Hematopoietic multipotent progenitor cell treated with erythropoietin and hydrocortisone succinate and interleukin-3 and kit ligand, for 17 days (in vitro differentiated cells): Measurements from ENCODE around the gene EIF2D.
"Not testable (repeated sequence)": the region's sequence is repeated elsewhere in the genome, so short reads cannot be mapped to it uniquely, and the experiment has no call there.

ENCODE experiments used
- DNase-seq: peaks from one replicate; pipeline ENCODE4 v3.0.0-alpha.2; 2015; ENCODE audit warnings: low spot score

EIF2D gene

DNA sequence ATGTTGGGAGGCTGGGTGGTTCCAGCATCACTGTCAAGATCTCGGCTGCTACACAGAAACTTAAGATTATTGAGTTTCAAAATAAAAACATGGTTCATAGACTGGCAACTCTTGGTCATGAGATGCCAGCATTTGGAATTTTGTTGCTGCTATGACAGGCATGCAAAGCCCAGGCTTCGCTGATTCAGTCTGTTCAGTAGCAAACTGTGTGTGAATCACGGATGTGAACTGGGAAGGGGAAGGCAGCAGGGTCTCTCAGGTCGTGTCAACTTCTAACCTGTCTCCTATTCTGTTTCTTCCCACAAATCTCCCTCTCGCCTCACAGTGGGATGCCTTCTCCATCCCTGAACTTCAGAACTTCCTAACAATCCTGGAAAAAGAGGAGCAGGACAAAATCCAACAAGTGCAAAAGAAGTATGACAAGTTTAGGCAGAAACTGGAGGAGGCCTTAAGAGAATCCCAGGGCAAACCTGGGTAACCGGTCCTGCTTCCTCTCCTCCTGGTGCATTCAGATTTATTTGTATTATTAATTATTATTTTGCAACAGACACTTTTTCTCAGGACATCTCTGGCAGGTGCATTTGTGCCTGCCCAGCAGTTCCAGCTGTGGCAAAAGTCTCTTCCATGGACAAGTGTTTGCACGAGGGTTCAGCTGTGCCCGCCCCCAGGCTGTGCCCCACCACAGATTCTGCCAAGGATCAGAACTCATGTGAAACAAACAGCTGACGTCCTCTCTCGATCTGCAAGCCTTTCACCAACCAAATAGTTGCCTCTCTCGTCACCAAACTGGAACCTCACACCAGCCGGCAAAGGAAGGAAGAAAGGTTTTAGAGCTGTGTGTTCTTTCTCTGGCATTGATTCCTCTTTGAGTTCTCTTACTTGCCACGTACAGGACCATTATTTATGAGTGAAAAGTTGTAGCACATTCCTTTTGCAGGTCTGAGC is 25.5 kb downstream of the EIF2D start:
- no peak for DNase-seq

DNA sequence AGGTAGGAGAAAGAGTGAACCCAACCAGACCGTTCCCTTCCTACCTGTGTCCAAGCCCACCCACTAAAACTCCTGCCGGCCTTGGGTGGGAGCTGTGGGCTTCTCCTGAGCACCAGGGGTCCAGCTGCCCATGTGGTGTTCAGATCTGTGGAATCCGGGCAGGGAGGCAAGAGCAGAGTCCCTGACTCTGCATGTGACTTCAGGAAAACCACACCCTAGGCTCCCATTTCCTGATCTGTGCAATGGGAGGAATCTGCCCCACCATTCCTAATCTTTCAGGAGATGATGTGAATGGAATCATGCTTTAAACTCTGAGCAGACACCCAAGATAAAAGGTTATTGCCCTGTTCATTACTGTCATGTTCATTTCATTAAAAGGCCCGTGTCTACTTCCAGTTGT is 27.6 kb downstream of the EIF2D start:
- no peak for DNase-seq

DNA sequence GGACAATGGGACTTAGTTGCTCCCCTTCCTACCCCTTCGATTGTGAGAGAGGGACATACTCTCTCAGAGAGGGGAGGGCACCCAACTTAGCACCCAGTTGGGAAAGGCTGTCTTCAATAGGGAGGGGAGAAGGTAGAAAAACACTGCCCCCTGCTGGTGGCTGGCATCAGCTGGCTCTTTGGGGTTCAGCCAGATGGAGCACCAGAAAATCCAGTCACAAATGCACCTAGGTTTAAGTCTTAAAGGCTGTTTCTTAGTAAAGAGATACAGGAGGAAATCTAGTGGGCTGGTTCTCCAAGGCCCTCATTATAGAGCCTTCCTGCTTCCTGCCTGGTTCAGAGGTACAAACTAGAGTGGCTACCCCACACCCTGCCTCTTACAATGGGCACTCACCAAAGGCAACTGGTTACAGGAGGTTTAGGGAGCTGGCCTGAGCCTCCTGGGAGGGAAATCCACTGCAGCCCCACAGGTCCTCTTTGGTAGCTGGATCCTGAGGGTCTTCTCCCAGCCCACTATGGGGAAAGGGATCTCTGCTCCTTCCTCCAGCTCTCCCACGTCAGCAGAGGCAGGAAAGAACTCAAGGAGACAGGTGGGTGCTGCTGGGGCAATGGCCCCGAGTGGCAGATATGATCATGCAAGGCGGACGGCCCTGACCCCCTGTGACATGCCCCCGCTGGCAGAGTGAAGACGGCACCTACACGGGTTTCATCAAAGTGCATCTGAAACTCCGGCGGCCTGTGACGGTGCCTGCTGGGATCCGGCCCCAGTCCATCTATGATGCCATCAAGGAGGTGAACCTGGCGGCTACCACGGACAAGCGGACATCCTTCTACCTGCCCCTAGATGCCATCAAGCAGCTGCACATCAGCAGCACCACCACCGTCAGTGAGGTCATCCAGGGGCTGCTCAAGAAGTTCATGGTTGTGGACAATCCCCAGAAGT is 28.3 kb downstream of the EIF2D start:
- DNase-seq, result peak; percentile 82

DNA sequence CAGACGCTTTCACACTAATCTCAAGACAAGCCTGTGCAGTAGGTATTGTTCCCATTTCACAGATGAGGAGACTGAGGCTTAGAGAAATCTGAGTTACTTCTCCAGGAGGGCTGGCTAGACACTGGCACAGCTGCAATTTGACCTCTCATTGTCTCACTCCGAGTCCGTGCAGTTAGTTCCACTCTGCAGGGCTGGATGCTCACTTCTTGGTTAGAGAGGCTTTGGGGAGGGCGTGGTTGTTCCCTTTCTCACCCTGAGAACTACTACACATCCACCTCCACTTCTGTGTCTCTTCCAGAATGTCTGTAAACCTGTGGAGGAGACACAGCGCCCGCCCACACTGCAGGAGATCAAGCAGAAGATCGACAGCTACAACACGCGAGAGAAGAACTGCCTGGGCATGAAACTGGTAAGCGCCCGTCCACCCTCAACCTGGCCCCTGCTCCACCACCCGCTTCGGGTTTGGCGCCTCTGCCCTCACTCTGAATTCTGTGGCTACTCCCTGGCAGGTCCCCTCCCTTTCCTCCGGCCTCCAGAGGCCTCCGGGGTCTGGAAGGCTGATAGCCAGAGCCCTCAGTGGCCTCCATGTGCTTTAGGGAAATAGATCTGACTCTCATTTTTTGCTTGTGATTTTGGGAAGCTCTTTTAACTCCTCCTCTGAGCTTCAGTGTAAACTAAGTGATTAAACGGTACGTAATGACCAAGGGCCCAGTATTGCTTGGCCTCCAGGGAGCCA is 29.1 kb downstream of the EIF2D start:
- DNase-seq, result no peak

DNA sequence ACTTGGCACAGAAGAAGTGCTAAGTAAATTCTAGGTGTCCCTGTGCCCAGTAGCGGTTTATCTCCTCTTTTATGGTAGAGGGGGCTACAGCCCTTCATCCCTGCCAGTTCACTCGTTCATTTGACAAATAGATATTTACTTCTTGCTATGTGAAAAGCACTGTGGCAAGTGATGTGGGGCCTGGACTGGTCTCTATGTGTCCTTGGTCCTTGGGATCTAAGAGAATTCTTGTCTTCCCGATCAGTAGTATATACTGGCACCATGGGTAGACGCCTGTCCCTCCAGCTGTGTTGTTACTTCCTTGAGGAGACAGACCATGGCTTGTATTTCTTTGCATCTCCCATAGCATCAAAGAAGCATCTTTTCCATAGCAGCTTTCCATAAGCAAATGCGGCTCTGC is 29.7 kb downstream of the EIF2D start:
- no peak for DNase-seq

DNA sequence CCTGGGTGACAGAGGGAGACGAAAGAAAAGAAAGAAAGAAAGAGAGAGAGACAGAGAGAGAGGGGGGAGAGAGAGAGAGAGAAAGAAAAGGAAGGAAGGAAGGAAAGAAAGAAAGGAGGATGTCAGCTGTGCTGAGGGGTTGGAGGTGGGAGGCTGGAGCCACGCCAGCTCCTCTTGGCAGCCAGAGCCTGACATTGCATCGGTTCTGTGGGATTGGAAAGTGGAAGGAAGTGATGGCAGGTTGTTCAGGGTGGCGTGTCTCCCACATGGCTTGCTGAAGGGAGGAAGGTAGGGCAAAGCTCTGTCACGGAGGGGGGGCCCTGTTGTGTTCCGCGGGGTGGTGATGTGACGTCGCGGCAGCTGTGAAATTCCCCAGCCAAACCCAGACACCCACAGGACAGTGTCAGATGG is 30.7 kb downstream of the EIF2D start:
- DNase-seq, result no peak

DNA sequence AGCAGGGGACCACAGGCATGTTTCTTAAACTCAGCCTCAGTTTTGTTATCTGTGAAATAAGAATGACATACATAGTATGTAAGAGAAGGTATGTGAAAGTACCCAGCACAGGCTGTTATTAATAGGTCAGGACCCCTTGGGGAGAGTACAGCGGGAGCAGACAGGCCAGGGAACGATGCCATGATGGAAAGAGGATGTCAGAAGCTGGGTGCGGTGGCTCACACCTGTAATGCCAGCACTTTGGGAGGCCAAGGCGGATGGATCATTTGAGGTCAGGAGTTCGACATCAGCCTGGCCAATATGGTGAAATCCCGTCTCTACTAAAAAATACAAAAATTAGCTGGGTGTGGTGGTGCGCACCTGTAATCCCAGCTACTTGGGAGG is 31.2 kb downstream of the EIF2D start:
- DNase-seq, result not testable (repeated sequence)

DNA sequence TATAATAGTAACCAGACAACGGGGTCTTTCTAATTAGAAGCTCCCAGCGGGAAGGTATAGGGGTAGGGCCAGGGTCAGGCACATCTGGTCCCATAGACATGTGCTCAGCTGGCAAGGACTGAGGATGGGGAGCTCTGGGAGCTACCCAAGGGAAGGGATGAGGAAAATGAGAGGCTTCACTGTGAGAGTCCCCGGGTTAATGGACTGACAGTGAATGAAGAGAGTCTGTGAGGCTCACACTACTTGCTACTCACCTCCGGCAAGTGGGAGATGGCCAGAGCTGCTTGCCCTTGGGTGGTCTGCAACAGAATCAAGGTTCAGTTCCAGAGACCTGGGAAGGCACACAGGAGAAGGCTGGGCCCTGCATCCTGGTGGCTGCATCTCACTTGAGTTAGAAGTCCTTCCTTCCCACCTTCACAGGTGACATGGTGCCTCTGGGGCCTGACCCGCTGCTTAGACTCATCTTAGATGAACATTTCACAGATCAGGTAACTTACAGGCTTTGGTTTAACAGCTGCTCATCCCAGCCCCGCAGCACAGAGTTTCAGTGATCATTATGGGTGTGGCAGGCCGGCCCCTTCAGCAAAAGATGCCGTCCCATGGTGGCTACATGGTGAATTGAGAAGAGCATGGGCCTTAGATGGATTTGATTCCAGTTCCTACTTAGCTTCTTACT is 31.7 kb downstream of the EIF2D start:
- no peak for DNase-seq

DNA sequence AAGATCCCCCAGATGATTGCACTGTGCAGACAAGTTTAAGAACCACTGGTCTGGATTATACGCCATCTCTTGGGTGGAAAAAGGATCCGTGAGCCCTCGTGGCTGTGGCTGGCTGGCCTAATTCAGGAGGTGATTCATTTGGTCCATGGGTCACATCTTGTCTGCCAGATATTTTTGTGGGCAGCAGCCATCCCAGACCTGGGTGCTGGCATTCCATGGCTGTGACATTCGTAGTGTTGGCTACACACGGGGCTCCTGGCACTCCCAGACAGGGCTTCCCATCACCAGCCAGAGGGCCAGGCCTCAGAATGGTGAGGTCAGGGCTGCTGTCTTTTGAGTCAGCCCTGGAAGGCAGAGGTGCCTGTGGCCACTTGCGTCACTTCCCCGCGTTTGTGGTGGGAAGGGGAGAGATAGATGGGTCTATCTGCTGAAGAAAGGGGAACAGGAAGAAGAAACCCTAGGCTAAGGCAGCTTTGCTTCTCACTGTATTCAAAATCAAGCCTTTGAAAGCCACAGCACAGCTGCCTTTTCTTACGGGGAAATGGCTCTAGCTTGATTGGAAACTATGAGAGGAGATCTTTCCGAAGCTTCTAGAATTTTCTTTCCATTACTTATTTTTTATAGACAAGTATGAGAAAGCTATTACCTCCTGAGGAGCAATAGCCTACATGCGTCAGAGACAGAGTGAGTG is 32.4 kb downstream of the EIF2D start:
- no peak for DNase-seq

DNA sequence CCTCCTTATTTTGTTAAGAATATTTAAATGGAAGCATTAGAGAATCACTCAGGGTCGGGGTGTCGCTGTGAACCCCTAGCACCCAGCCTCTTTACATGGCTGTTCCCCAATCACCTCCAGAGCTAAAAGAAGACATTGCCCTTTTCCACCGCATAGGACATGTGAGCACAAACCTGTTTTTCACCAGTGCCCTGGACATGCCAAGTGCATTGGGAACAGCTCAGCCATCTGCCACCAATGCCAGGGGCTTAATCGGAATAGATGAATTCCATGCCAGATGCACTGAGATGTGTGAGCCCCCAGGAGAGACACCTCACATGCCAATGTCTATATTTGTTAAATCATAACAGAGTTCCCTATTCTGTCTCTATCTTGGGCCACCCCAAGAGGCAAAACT is 33.3 kb downstream of the EIF2D start:
- no peak for DNase-seq

DNA sequence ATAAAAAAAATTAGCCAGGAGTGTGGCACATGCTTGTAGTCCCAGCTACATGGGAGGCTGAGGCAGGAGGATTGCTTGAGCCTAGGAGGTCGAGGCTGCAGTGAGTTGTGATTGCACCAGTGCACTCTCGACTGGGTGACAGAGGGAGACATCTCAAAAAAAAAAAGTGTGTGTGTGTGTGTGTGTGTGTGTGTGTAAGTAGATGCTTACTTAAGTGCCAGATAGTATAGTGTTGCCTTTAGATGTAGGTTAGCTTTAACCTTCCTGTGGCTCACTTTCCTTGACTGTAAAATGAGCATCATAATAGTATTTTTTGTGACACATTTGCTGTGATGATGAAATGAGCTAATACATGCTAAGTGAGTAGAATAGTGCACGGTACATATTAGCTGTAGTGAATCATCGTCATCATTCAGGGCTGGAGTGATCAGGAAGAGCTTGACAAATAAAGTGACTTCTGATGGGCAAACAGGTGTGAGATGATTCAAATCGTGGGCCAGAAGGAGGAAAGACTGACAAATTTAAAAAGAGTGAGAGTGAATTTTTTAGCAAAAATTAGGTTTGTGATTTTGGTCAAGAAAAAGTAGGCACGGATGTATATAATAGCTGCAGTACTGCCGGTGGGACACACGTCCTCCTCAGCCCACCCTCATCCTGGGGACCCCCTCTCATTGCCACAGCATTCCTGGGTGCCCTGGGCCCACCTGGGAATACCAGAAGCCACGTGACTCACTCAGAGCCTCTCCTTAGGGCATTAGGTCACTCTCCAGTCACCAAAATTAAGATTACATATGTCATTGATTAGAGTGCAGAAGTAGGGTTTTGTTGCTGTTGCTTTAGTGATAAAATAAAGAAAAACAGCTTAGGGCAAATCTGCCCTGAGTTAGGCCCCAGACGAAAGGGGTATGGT is 33.9 kb downstream of the EIF2D start:
- no peak for DNase-seq

DNA sequence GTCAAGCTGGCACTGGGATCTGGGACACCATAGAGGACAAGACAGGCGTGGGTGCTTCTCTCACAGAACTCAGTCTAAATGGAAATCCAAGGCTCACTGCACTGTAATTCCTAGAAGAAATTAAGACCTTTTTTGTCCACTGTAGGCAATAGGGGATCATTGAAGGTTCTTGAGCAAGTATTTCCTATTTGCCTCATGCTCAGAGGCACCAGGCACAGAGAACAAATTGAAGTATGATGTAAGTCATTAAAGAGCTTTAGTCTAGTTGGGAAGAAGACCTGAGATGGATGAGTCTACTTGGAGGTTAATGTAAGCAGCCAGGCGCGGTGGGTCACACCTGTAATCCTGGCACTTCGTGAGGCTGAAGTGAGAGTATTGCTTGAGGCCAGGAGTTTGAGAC is 34.6 kb downstream of the EIF2D start:
- DNase-seq, result no peak

DNA sequence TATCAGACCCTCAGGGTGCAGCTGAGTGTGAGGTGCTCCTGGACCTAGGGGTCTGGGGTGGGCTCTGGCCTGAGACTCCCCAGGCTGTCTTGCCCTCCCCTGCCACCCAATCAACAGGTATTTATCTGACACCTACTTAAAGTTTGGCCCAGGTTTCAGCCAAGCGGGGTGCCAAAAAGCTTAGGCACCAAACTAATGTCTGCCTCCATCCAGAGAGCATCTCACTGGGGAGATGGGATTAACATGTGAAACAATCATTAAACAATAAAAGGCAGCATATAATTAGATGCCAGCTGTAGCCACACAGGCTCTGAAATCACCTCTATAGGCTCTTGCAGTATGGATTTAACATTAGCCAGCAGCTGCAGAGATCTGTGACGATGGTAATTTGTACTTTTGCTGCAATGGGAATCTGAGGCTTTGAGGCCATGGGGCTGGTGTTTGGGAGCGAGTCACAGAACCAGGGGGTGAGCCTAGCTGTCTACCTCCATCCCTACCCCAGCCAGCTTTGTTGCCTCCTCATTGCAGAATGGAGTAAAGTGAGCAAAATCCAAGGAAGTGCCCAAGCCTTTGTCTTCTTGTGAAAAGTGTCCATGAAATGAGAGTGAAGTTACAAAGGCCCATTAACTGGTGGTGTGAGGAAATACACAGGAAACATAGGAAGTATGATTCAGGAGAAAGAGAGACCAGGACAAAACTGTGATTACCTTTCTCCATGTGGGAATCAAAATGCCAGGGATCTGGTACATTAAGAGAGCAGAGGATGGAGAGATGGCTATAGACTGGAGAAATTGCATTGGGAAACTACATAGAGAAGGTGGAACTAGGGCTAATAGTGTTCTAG is 36.1 kb downstream of the EIF2D start:
- DNase-seq, result no peak

DNA sequence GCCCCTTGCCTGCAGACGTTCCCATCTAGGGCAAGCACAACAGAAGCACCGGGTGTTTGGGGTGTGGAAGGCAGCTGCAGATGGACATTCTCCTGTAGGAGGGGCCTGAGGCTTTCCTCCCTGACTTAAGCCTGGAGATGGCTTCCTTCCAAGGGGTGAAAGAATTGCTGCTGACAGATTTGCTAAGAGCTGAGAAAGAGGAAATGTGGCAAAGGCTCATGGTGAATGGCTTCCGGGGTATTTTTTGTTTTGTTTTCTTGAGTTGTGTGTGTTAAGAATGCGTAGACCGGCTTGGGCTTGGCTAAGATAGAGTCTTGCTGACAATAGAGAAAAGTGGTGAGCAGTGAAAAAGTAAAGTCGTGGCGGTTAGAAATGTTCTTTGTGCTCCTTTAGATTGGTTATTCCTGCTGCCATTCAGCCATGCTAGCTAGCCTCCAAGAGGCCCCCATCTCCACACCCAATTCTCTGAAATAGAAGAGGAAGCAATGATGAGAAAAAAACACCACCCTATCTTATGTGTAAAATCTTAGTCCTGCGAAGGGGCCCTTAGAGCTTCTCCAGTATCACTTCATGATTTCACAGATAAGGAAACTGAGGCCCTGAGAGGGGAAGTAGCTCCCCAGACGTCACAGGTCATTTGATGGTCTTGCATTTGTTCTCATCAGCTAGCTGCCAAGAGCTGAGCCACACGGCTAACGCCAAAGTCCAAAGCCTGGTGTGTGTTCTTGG is 36.9 kb downstream of the EIF2D start:
- DNase-seq, result no peak

DNA sequence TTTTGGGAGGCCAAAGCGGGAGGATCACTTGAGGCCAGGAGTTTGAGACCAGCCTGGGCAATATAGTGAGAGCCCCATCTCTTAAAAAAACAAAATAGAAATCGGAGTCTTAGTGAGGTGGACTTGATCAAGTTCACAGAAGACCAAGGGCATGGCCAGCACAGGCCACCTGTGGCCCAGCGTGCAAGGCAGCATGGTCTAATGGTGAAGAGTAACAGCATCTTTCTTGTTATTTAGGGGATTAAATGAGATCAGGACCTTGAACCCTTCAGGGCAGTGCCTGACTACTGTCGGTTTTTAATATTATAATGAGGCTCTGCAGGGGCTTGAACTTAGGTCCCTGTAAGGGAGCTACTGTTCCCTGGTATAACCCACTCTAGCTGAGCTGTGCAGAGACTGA is 38.5 kb downstream of the EIF2D start:
- no peak for DNase-seq

DNA sequence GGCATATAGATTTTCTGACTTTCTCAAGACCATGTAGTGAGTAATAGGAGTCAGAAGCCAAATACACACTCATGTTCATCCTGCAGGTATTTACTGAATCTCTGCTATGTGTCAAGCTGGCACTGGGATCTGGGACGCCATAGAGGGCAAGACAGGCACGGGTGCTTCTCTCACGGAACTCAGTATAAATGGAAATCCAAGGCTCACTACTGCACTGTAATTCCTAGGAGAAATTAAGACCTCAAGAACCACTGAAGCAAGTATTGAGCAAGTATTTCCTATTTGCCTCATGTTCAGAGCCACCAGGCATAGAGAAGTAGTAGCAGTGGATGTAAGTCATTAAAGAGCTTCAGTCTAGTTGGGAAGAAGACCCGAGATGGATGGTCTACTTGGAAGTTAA is 38.9 kb downstream of the EIF2D start:
- no peak for DNase-seq

DNA sequence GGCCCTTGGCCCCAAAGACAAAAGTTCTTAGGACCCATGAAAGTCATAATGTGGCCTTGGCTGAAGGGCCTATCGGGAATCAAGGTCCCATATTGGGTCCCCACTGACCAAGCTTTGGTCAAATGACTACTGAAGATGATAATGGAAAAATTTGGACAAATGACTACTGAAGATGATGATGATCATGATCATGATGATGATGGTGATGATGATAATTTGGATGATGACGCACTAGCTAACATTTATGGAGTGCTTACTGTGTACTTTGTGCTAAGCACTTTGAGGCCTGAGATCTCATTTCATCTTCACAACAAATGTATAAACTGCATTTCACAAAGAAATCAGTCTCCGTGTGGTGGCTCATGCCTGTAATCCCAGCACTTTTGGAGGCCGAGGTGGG is 39.4 kb downstream of the EIF2D start:
- no peak for DNase-seq

DNA sequence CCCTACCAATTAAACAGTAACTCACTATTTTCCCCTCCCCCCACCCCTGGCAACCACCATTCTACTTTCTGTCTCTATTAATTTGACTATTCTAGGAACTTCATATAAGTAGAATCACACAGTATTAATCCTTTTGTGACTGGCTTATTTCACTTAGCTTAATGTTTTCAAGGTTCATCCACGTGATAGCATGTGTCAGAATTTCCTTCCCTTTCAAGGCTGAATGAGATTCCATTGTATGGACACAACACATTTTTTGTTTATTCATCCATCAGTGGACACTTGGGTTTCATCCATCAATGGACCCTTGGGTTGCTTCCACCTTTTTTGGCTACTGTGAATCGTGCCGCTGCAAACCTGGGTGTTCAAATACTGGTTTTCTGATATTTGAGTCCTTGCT is 41.7 kb downstream of the EIF2D start:
- no peak for DNase-seq
